GM18519 (cell line): Measurements from ENCODE around the gene DMRT1.

Experiments
- ATAC-seq: cut with Tn5 transposase; IDR thresholded peaks from one replicate; pipeline ENCODE4 v1.9.1; 2021; ENCODE audit warnings: mild to moderate bottlenecking, moderate library complexity; ENCODE audit not compliant: unreplicated experiment, low FRiP score

The DMRT1 gene

GRCh38 chr9:969310-970150 lies 128.0 kb downstream of the DMRT1 start:
- no peak for ATAC-seq

GRCh38 chr9:970151-970996 lies 128.9 kb downstream of the DMRT1 start:
- ATAC-seq = no peak

GRCh38 chr9:971901-972500 lies 130.5 kb downstream of the DMRT1 start:
- no peak for ATAC-seq

- no peak for ATAC-seq
These were observed 131.2 kb downstream of the DMRT1 start for GRCh38 chr9:972501-973294.

GRCh38 chr9:973295-973834 lies 131.9 kb downstream of the DMRT1 start:
- no peak for ATAC-seq

DNA sequence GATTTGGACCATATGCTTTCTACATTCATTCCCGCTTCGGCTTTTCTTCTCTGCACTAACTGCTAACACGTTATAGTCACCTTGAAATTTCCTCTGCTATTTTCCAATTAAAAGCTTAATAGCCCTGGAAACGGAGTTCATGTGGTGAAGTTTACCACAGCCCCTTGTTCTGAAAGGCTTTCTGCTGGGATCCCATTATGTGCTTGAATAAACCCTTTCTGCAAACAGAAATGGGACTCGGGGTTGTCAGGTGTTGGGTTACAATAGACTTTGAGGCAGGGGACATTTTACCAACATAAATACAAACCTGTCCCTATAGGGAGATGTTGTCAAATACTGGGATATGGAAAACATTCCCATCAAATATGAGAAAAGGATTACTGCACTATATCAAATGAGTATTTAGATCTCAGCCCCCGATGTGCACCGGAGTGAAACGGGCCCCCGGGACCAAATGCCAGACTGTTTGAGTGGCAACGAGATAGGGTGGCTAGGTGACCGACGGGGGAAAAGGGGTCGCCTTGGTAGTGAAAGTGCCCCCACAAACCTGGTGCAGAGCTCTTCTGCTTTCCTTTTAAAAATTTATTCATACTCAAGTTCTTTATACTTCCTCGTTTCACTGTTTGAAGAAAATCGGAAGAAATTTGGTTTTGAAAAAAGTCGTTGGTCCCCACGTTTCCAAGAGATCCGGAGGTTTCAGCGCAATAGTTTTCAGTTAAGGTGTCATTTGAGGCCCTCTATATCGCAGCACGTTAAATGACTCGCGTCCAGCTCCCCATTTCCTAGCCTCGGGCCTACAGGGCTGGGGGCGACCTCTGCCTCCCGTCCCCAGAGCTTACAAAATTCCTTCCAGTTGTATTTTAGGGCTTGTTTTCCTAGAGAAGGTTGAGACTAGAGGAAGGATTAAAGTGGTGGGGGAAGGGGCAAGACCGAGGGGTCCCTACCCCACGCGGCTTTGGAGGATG lies 132.8 kb downstream of the DMRT1 start:
- no peak for ATAC-seq

- no peak for ATAC-seq
These were observed 133.7 kb downstream of the DMRT1 start for GRCh38 chr9:974996-975739.

DNA sequence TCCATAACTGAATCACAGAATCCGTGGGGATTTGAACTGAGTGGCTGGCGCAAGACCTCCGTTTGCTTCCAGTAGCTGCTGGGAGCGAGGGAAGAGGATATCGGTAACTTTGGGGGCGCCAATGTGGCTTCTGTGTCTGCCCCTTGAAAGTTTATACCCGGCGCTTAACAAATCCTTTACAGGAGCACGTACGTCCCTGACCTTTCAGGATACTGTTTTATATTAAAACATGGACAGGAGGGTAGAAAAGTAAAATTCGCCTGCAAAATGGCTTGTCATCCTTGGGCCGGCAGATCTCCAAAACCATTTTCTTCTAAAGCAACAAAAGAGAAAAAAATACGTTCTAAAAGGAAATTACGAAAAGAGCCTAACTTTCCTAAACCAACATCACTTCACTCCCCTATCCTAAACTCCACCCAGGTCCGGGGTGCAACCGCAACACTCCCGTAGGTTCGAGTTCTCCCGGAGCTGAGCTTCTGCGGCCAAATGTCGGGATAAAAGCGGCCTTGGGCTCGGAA lies 134.3 kb downstream of the DMRT1 start:
- ATAC-seq = no peak

GRCh38 chr9:976258-976942 lies 134.9 kb downstream of the DMRT1 start, which contains the start of gene DMRT3:
Gene DMRT3 (plus strand): TSS chr9:976655. CDS start chr9:977002, 347 bp downstream.
- ATAC-seq = no peak

DNA sequence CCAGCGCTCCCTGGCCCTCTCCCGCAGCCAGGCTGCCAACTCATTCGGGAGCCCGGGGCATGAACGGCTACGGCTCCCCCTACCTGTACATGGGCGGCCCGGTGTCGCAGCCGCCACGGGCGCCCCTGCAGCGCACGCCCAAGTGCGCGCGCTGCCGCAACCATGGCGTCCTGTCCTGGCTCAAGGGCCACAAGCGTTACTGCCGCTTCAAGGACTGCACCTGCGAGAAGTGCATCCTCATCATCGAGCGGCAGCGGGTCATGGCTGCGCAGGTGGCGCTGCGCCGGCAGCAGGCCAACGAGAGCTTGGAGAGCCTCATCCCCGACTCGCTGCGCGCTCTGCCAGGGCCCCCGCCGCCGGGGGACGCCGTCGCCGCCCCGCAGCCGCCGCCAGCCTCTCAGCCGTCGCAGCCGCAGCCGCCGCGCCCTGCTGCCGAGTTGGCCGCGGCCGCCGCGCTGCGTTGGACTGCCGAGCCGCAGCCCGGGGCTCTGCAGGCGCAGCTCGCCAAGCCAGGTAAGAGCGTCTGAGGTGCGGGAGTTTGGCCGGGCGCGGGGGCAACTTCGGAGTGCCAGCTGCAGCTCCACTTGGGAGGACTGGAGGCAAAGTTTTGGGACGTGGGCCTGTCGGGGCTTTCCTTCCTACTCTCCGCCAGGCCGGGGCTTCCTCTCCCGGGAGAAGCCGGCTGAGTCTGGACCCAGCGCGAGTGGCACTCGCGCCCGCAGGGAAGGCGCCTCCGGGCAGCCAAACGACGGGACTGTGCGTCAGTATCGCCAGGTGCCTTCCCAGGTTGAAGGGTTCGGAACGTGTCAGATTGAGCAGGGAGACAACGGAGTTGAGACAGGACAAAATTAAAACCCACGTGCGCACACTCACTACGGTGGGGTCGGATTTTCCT lies 135.7 kb downstream of the DMRT1 start:
- no peak for ATAC-seq

GRCh38 chr9:977838-978830 lies 136.6 kb downstream of the DMRT1 start:
- ATAC-seq = no peak

DNA sequence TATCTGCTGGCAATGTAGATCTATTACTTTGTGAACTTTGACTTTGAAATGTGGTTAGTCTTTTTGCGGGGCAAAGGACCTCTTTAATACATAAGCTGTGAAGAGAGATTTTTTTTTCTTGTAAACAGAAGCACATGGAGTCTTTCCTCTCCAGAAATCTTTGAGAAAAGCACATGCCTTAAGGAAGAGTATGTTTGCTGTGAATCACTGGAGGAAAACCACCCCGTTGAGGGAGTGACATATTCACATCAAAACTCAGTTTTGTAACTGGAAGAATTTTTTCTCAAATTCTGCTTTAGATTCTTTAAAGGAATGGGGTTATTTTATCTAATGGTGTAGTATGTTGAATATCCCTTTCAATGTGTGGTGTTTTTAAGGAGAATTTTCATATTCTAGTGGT lies 138.5 kb downstream of the DMRT1 start:
- no peak for ATAC-seq

GRCh38 chr9:980640-981039 lies 139.1 kb downstream of the DMRT1 start:
- no peak for ATAC-seq

- ATAC-seq = no peak
These were observed 140.0 kb downstream of the DMRT1 start for GRCh38 chr9:981491-981898.
